Sigmoid colon (tissue), 7 donors: ENCODE results near the gene GABARAPL1. TPM values are rescaled to one million over a fixed set of nuclear protein-coding genes. Genes with fewer than 3 reads are reported as not detected.

Experiments
- DNase-seq: peaks from one replicate; pipeline ENCODE4 v3.0.0-alpha.2; 2019
- H3K27ac ChIP-seq, 4 donors: fragments of 200-600 bp; sonication (generic); one replicate each; pipeline ENCODE4 v1.5.1; 2016 to 2019; ENCODE audit warnings: mild to moderate bottlenecking in 1 of 4
- H3K27me3 ChIP-seq, 3 donors: fragments of 200-600 bp; sonication (generic); one replicate each; pipeline ENCODE4 v1.5.1; 2019; ENCODE audit warnings: mild to moderate bottlenecking in 1 of 3
- H3K36me3 ChIP-seq, 4 donors: fragments of 200-600 bp; sonication (generic); one replicate each; pipeline ENCODE4 v1.5.1; 2016 to 2019
- H3K4me1 ChIP-seq, 4 donors: fragments of 200-600 bp; sonication (generic); one replicate each; pipeline ENCODE4 v1.5.1; 2017 to 2019
- H3K4me3 ChIP-seq, 4 donors: fragments of 200-600 bp; sonication (generic); one replicate each; pipeline ENCODE4 v1.5.1; 2017 to 2019; ENCODE audit warnings: mild to moderate bottlenecking in 2 of 4, moderate library complexity in 1 of 4
- H3K9me3 ChIP-seq, 4 donors: fragments of 200-600 bp in 3 of 4; sonication (generic) in 3 of 4; one replicate each; pipeline versions ENCODE4 v1.5.1 to v1.6.1; 2013 to 2019
- CTCF ChIP-seq, 4 experiments: fragments of 450-650 bp in 3 of 4; fragments of 200-600 bp in 1 of 4; IDR thresholded peaks; one replicate each; pipeline ENCODE4 v1.5.1; 2016 to 2019; ENCODE audit warnings: antibody characterized with exemption in 4 of 4, mild to moderate bottlenecking in 3 of 4, moderate library complexity in 2 of 4
- EP300 ChIP-seq, 4 donors: sonication (generic); formaldehyde crosslinking; IDR thresholded peaks; one replicate each; pipeline ENCODE4 v1.6.1; 2017; ENCODE audit warnings: antibody characterized with exemption in 4 of 4
- POLR2A ChIP-seq, 2 donors: fragments of 450-650 bp; IDR thresholded peaks; one replicate each; pipeline ENCODE4 v1.6.1; 2016; ENCODE audit warnings: antibody characterized with exemption in 2 of 2, mild to moderate bottlenecking in 2 of 2, moderate library complexity in 2 of 2
- POLR2AphosphoS5 ChIP-seq, 4 donors: sonication (generic); formaldehyde crosslinking; IDR thresholded peaks; one replicate each; pipeline ENCODE4 v1.6.1; 2017; ENCODE audit warnings: antibody characterized with exemption in 4 of 4
- WGBS, 2 donors: extraction: QIAGEN DNeasy Blood & Tissue Kit; methylation state at CpG; one replicate each; pipeline ENCODE4 v1.1.7; 2013; 5-methylcytosine and 5-hydroxymethylcytosine counted together
- intact Hi-C: fragments of 100-400 bp; cut with DNase I; formaldehyde crosslinking; loops from one replicate; pipeline ENCODE4 v1.15.1; 2023
- polyA plus RNA-seq, 3 donors: library from polyadenylated mRNA; stranded (reverse); fragments of 200-250 nt; gene quantifications; one replicate each; pipeline ENCODE4 v1.2.3, GENCODE V29; 2013
- total RNA-seq, 4 donors: library from RNA; depleted of rRNA; stranded (reverse); fragments of >200 nt; gene quantifications; one replicate each; pipeline ENCODE4 v1.1.0, GENCODE V29; 2016
- donor health status: healthy with polysubstance abuse.
- donor health status: Bipolar disorder and iron deficiency.
- donor health status: healthy.

Gene GABARAPL1
- total and polyA plus RNA-seq, 7 donors: 38.3 to 122 (median 78.5) TPM

GRCh38 chr12:10243818-10244520 is 31.3 kb downstream of the GABARAPL1 start:
- 53 to 79% methylated on average over 11 of the region's 11 CpGs for WGBS, 2 donors
- intact Hi-C loops: no loop called here

GRCh38 chr12:10247436-10248058 is 34.9 kb downstream of the GABARAPL1 start:
- no peaks in the 10 kb centered on the region for H3K27me3 ChIP-seq
- TF ChIP-seq EP300 (IDR thresholded peaks at IDR 0.05) (no peak), CTCF (IDR thresholded peaks at IDR 0.05) (no peak), POLR2A (IDR thresholded peaks at IDR 0.05) (no peak), POLR2AphosphoS5 (IDR thresholded peaks at IDR 0.05) (no peak)
- intact Hi-C loops: no loop called here
- no peak for DNase-seq
- 50 to 56% methylated on average over 5 of the region's 5 CpGs for WGBS, 2 donors
- no peaks in the 10 kb centered on the region for H3K4me1 ChIP-seq
- H3K27ac ChIP-seq: no peak overlapping the region
- no peaks in the 10 kb centered on the region for H3K36me3 ChIP-seq
- no peaks in the 10 kb centered on the region for H3K9me3 ChIP-seq
- H3K4me3 ChIP-seq: no peak overlapping the region

More at GRCh38 chr12:10243818-10244520, 31.3 kb downstream of the GABARAPL1 start:
- Histone ChIP-seq H3K4me1 (no peaks in the 10 kb centered on the region), H3K4me3 (peak overlapping the region in 1 of 4 donors; percentile 6), H3K9me3 (no peaks in the 10 kb centered on the region), H3K27ac (no peak overlapping the region), H3K36me3 (no peaks in the 10 kb centered on the region), H3K27me3 (no peaks in the 10 kb centered on the region)
- no peak for DNase-seq
- no peak for TF ChIP-seq EP300 (IDR thresholded peaks at IDR 0.05)
- no peak for TF ChIP-seq CTCF (IDR thresholded peaks at IDR 0.05)
- TF ChIP-seq POLR2A (IDR thresholded peaks at IDR 0.05): no peak
- TF ChIP-seq POLR2AphosphoS5 (IDR thresholded peaks at IDR 0.05): no peak

GRCh38 chr12:10249690-10250455 is 37.2 kb downstream of the GABARAPL1 start:
- TF ChIP-seq POLR2A (IDR thresholded peaks at IDR 0.05) (no peak), POLR2AphosphoS5 (IDR thresholded peaks at IDR 0.05) (no peak), CTCF (IDR thresholded peaks at IDR 0.05) (no peak), EP300 (IDR thresholded peaks at IDR 0.05) (no peak)
- H3K27me3 ChIP-seq: no peaks in the 10 kb centered on the region
- 56 to 66% methylated on average over 8 of the region's 8 CpGs for WGBS, 2 donors

GRCh38 chr12:10251669-10252068 is 39.0 kb downstream of the GABARAPL1 start:
- H3K27ac ChIP-seq: no peak overlapping the region
- TF ChIP-seq POLR2A (IDR thresholded peaks at IDR 0.05) (no peak), CTCF (IDR thresholded peaks at IDR 0.05) (no peak), POLR2AphosphoS5 (IDR thresholded peaks at IDR 0.05) (no peak), EP300 (IDR thresholded peaks at IDR 0.05) (no peak)
- intact Hi-C loops: no loop called here
- no peaks in the 10 kb centered on the region for H3K4me1 ChIP-seq
- WGBS, 2 donors: 94 to 95% methylated on average over 4 of the region's 4 CpGs
- no peak overlapping the region for H3K4me3 ChIP-seq
- peaks cover 0 to 7% (median 0%) of the 10 kb centered on the region in 4 donors for H3K9me3 ChIP-seq
- no peaks in the 10 kb centered on the region for H3K36me3 ChIP-seq
- no peak for DNase-seq
- no peaks in the 10 kb centered on the region for H3K27me3 ChIP-seq

More at GRCh38 chr12:10249690-10250455, 37.2 kb downstream of the GABARAPL1 start:
- H3K9me3 ChIP-seq: peaks cover 0 to 3% (median 0%) of the 10 kb centered on the region in 4 donors
- H3K27ac ChIP-seq: no peak overlapping the region
- no peak for DNase-seq
- H3K4me3 ChIP-seq: no peak overlapping the region
- no peaks in the 10 kb centered on the region for H3K4me1 ChIP-seq
- no peaks in the 10 kb centered on the region for H3K36me3 ChIP-seq
- intact Hi-C loops: no loop called here
